Subcutaneous abdominal adipose tissue (tissue), 5 donors: Measurements from ENCODE around the gene ITPRIP.
A peak's percentile ranks its signal among the peaks of the same experiment; 100 is the strongest.

Experiments
- H3K27ac ChIP-seq: one replicate; pipeline ENCODE4 v1.7.0; 2013; ENCODE audit warnings: low read depth, mild to moderate bottlenecking, inconsistent platforms, low read length, moderate library complexity
- H3K27me3 ChIP-seq, 5 donors: one replicate each; pipeline ENCODE4 v1.7.0; 2013; ENCODE audit warnings: low read length in 5 of 5, inconsistent platforms in 1 of 5; ENCODE audit not compliant: control insufficient read depth in 5 of 5, insufficient read depth in 4 of 5
- H3K36me3 ChIP-seq, 5 donors: one replicate each; pipeline ENCODE4 v1.7.0; 2013; ENCODE audit warnings: low read length in 5 of 5; ENCODE audit not compliant: control insufficient read depth in 5 of 5, insufficient read depth in 5 of 5
- H3K4me1 ChIP-seq, 5 donors: one replicate each; pipeline ENCODE4 v1.7.0; 2013; ENCODE audit warnings: low read length in 5 of 5, mild to moderate bottlenecking in 3 of 5, moderate library complexity in 1 of 5; ENCODE audit not compliant: control insufficient read depth in 5 of 5, insufficient read depth in 5 of 5
- H3K4me3 ChIP-seq, 5 donors: one replicate each; pipeline ENCODE4 v1.7.0; 2013; ENCODE audit warnings: low read length in 5 of 5, low read depth in 1 of 5
- H3K9ac ChIP-seq, 5 donors: one replicate each; pipeline ENCODE4 v1.7.0; 2013; ENCODE audit warnings: low read length in 5 of 5, mild to moderate bottlenecking in 4 of 5, moderate library complexity in 3 of 5
- H3K9me3 ChIP-seq, 5 donors: one replicate each; pipeline ENCODE4 v1.7.0; 2013; ENCODE audit warnings: low read length in 5 of 5; ENCODE audit not compliant: control insufficient read depth in 5 of 5
- donor health status: healthy.
- donor health status: healthy.
- donor health status: healthy.
- donor health status: healthy.
- donor health status: healthy.

Gene ITPRIP

DNA sequence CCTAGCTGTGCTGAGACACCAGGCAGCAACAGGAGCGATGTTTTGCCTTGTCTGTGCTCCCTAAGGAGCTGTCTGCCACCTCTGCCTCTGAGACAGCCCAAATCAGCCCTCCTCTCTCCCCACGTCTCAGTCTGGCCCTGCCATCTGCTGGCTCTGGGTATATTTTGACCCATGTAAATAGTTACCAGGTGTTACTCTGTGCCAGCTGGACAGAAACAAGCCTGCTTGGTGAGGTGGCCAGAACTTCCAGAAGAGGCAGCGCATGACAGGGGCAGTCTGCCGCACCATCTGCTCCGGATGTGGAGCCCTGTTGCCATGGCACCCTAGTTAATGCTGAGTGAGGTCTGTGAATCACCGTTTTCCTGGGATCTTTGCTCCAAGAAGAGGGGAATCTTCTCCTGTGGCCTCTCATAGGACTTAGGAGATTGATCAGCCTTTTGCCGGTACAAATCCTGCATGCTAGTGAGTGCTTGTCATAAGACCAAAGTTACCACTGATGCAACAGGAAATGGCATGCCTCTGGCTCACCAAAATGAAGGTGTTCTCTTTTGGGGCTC is 37.5 kb downstream of the ITPRIP start:
- H3K9ac ChIP-seq, result no peak overlapping the region
- no peak overlapping the region for H3K4me3 ChIP-seq
- H3K27me3 ChIP-seq, result peaks cover 0 to 2% (median 0%) of the 10 kb centered on the region in 5 donors
- no peaks in the 10 kb centered on the region for H3K36me3 ChIP-seq
- no peaks in the 10 kb centered on the region for H3K9me3 ChIP-seq
- H3K4me1 ChIP-seq, result peaks cover 17 to 59% (median 47%) of the 10 kb centered on the region in 5 donors
- H3K27ac ChIP-seq, result peak overlapping the region; percentile 48

DNA sequence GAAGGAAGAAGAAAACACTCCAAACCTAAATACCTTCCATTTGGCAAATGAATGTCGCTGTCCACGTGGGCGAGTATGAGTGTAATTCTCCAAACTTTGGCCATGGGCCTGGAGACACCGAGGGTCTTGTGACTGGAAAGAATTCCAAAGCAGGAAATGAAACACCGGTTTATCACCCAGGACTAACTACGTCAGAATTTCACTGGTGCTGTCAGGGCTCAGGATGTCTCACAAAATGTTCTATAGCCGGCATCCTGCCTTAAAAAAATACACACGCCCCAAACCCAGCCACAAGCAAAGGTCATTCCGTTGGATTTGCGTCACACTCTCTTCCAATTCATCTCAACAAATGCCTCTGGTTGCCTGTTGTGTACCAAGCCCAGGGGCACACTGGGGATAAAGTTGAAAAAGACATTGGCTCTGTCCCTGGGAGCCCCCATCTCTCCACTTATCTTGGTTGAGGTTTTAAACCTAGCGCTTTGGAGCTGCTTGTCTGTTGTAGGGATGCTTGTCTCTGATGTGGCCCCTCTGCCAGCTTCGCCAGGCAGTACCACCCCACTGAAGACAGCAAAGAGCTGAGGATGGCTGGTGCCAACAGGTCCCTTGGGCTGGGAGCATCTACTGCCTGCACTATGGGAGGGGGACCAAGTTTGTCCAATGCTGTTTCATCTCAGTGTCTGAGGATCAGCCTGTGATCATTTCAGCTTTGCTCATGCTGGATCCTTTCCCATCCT is 38.1 kb downstream of the ITPRIP start:
- peak overlapping the region; percentile 48 for H3K27ac ChIP-seq
- H3K36me3 ChIP-seq, result no peaks in the 10 kb centered on the region
- peaks cover 13 to 53% (median 40%) of the 10 kb centered on the region in 5 donors for H3K4me1 ChIP-seq
- no peak overlapping the region for H3K9ac ChIP-seq
- H3K27me3 ChIP-seq, result peaks cover 0 to 2% (median 0%) of the 10 kb centered on the region in 5 donors
- H3K4me3 ChIP-seq, result no peak overlapping the region
- H3K9me3 ChIP-seq, result no peaks in the 10 kb centered on the region

GRCh38 chr10:104299031-104299904 is 39.0 kb downstream of the ITPRIP start:
- H3K4me3 ChIP-seq, result no peak overlapping the region
- no peak overlapping the region for H3K9ac ChIP-seq
- peak overlapping the region; percentile 31 for H3K27ac ChIP-seq
- H3K9me3 ChIP-seq, result no peaks in the 10 kb centered on the region
- H3K36me3 ChIP-seq, result no peaks in the 10 kb centered on the region
- peaks cover 13 to 45% (median 32%) of the 10 kb centered on the region in 5 donors for H3K4me1 ChIP-seq
- peaks cover 0 to 2% (median 0%) of the 10 kb centered on the region in 5 donors for H3K27me3 ChIP-seq

DNA sequence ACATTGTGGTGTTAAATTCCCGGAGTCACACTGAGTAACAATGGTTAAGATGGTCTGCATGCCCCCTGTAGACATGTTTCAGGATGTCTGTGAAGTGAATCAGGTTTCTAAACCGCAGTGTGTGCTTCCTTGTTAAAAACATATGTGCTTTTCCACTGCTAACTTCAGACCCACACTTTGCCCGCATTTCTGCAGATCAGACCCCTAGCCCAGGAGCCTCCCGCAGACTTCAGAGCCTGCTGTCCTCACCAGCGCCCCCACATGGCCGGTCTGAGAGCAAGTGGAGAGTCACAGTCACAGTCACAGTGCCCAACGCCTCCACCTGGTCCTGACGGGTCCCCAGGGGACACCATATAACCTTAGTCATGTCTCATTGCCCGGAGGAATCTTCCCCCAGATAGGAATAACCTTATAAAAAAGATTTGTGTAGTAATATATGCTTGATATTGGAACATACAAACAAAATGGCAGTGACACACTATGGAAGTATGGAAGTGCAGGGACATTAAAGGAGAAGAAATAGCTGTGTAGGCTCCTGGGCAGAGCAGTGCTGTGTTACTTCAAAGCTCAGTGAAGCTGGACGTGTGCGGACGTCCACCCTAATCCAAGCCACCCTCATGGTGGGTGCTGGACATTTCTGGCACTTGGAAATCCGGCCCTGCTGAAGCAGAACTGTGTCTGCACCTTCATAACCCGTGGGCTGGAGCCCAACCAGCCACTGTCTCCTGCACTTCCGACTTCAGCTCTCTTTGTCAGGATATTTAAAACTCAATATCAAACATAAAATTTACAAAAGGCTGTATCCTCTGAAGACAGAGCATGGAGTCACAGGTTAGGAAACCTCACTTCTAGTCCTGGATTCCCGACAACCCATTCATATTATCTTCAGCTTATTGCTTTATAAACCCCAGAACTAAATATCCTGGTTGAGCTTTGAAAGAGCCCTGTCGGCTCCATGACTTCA is 40.3 kb downstream of the ITPRIP start:
- Histone ChIP-seq H3K36me3 (no peaks in the 10 kb centered on the region), H3K4me3 (no peak overlapping the region), H3K9me3 (no peaks in the 10 kb centered on the region), H3K4me1 (peaks cover 10 to 34% (median 23%) of the 10 kb centered on the region in 5 donors), H3K9ac (no peak overlapping the region), H3K27me3 (peaks cover 0 to 2% (median 0%) of the 10 kb centered on the region in 5 donors), H3K27ac (no peak overlapping the region)

DNA sequence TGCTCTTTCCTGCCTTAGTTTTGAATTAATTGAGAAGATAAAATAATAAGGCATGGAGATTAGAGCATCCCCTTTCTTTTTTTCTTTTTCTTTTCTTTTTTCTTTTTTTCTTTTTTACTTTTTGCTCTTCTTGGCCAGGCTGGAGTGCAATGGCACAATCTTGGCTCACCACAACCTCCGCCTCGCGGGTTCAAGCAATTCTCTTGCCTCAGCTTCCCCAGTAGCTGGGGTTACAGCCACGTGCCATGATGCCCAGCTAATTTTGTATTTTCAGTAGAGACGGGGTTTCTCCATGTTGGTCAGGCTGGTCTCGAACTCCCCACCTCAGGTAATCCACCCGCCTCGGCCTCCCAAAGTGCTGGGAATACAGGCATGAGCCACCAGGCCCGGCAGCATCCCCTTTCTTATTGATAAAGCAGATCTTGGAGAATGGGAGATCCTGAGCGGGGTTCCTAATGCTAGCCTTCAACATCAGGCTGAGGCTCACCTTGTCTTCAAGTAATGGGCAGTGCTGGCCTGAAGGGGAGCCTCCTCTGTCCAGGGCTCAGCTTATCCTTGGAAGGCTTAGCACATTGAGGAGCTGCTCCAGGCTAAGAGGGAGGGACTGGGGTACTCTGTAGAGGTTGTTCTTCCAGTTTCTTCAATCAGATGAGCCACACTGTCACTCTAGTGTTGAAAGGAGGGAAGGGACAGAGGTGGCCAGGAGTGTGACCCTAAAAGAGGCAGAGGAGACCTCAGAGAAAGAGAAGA is 41.4 kb downstream of the ITPRIP start:
- no peak overlapping the region for H3K4me3 ChIP-seq
- H3K36me3 ChIP-seq, result no peaks in the 10 kb centered on the region
- H3K4me1 ChIP-seq, result peaks cover 10 to 33% (median 23%) of the 10 kb centered on the region in 5 donors
- no peak overlapping the region for H3K9ac ChIP-seq
- H3K27me3 ChIP-seq, result peaks cover 0 to 2% (median 0%) of the 10 kb centered on the region in 5 donors
- no peaks in the 10 kb centered on the region for H3K9me3 ChIP-seq
- H3K27ac ChIP-seq, result no peak overlapping the region

- H3K27ac ChIP-seq, result no peak overlapping the region
- H3K9me3 ChIP-seq, result no peaks in the 10 kb centered on the region
- H3K36me3 ChIP-seq, result no peaks in the 10 kb centered on the region
- H3K4me3 ChIP-seq, result no peak overlapping the region
- no peak overlapping the region for H3K9ac ChIP-seq
- peaks cover 0 to 2% (median 0%) of the 10 kb centered on the region in 5 donors for H3K27me3 ChIP-seq
- peaks cover 1 to 13% (median 3%) of the 10 kb centered on the region in 5 donors for H3K4me1 ChIP-seq
Measured at GRCh38 chr10:104293781-104294321, 44.4 kb downstream of the ITPRIP start.

DNA sequence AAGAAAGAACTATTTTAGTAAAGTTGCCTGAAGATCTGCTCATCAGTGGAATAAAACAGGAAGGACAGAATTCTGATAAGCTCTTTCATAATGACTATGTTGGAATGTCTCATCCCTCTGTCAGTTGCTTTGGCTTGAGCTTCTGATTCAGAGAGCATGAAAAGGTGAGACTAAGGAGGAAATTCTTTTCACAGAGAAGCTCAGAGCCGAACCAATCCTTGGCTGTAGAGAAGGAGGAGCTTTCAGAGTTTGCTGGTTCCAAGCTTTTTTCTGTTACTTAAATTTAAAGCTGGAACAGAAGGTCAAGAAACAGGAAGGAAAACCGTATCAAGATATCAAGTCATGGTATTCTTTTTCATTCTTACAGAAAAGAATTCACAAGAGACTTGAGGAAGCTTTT is 45.3 kb downstream of the ITPRIP start:
- no peaks in the 10 kb centered on the region for H3K36me3 ChIP-seq
- H3K4me3 ChIP-seq, result no peak overlapping the region
- H3K9me3 ChIP-seq, result no peaks in the 10 kb centered on the region
- H3K27ac ChIP-seq, result no peak overlapping the region
- H3K27me3 ChIP-seq, result no peaks in the 10 kb centered on the region
- H3K4me1 ChIP-seq, result peaks cover 1 to 9% (median 3%) of the 10 kb centered on the region in 5 donors
- no peak overlapping the region for H3K9ac ChIP-seq

DNA sequence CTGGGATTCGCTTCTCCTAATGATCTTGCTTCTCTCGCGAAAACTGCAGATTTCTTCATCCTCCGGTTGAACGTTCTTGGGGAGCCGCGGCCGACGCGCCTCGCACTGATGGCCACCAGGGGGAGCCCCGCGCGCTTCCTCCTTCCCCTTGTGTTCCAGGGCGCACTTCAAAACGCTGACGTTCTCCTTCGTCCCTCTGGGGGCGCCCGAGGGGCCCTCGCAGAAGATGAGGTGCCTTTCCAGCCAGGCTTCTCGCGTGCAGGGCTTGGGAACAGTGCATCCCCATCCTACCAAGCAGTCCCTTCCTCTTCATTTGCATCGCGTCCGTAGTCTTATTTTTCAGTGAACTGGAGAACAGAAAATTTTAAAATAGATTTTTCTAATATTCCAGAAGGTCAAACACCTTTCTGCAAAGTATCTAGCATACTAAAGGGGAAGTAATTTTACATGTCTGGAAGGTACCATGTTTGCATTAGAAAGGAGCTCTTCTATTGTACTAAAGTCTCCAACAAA is 46.8 kb downstream of the ITPRIP start:
- H3K4me3 ChIP-seq, result peak overlapping the region in 1 of 5 donors; percentile 10

More for the DNA sequence above, 46.8 kb downstream of the ITPRIP start:
- Histone ChIP-seq H3K9me3 (no peaks in the 10 kb centered on the region), H3K9ac (no peak overlapping the region), H3K27ac (no peak overlapping the region), H3K27me3 (no peaks in the 10 kb centered on the region), H3K4me1 (peaks cover 1 to 8% (median 3%) of the 10 kb centered on the region in 5 donors), H3K36me3 (no peaks in the 10 kb centered on the region)
